Nephron (organoid): ENCODE measurements around the gene RELT.

Source experiments
- H3K27ac Mint-ChIP-seq, 3 experiments: 2 replicates each; pipeline ENCODE4 v1.8.0; 2020; ENCODE audit warnings: mixed read lengths in 3 of 3, mild to moderate bottlenecking in 2 of 3, moderate library complexity in 1 of 3
- H3K27me3 Mint-ChIP-seq: 2 replicates; pipeline ENCODE4 v1.8.0; 2021; ENCODE audit warnings: low read depth, mild to moderate bottlenecking, moderate library complexity, mixed read lengths
- H3K36me3 Mint-ChIP-seq: 2 replicates; pipeline ENCODE4 v1.8.0; 2020; ENCODE audit warnings: low read depth, mixed read lengths
- H3K4me1 Mint-ChIP-seq: 2 replicates; pipeline ENCODE4 v1.8.0; 2020; ENCODE audit warnings: mixed read lengths
- H3K4me3 Mint-ChIP-seq, 3 experiments: 2 replicates each; pipeline ENCODE4 v1.8.0; 2020; ENCODE audit warnings: mild to moderate bottlenecking in 3 of 3, mixed read lengths in 3 of 3, moderate library complexity in 2 of 3
- H3K9me3 Mint-ChIP-seq: 2 replicates; pipeline ENCODE4 v1.8.0; 2020; ENCODE audit warnings: mixed read lengths
- CTCF ChIP-seq, 3 experiments: fragments of 200-600 bp; sonication (generic); IDR thresholded peaks; one replicate each; pipeline ENCODE4 v1.5.0; 2021; ENCODE audit warnings: antibody characterized with exemption in 3 of 3; ENCODE audit not compliant: unreplicated experiment in 3 of 3

Gene RELT

GRCh38 chr11:73412308-73412707 lies 36.1 kb downstream of the RELT start:
- Mint-ChIP-seq H3K9me3 (no peaks in the 10 kb centered on the region), H3K36me3 (peaks cover 49% of the 10 kb centered on the region), H3K27ac (no peak overlapping the region), H3K4me1 (peaks cover 5% of the 10 kb centered on the region), H3K27me3 (no peaks in the 10 kb centered on the region), H3K4me3 (no peak overlapping the region)
- TF ChIP-seq CTCF (IDR thresholded peaks at IDR 0.05; ENCODE audit: unreplicated experiment in 3 of 3), result no peak

GRCh38 chr11:73413256-73413655 lies 37.1 kb downstream of the RELT start:
- peaks cover 5% of the 10 kb centered on the region for H3K4me1 Mint-ChIP-seq
- no peak overlapping the region for H3K27ac Mint-ChIP-seq
- no peak overlapping the region for H3K4me3 Mint-ChIP-seq
- TF ChIP-seq CTCF (IDR thresholded peaks at IDR 0.05; ENCODE audit: unreplicated experiment in 3 of 3), result no peak
- H3K9me3 Mint-ChIP-seq, result no peaks in the 10 kb centered on the region
- H3K27me3 Mint-ChIP-seq, result no peaks in the 10 kb centered on the region
- peaks cover 46% of the 10 kb centered on the region for H3K36me3 Mint-ChIP-seq

- peaks cover 5% of the 10 kb centered on the region for H3K4me1 Mint-ChIP-seq
- peak overlapping the region; percentile 5 to 41 (median 28) for H3K27ac Mint-ChIP-seq
- no peaks in the 10 kb centered on the region for H3K27me3 Mint-ChIP-seq
- TF ChIP-seq CTCF (IDR thresholded peaks at IDR 0.05; ENCODE audit: unreplicated experiment in 3 of 3), result no peak
- no peak overlapping the region for H3K4me3 Mint-ChIP-seq
- peaks cover 45% of the 10 kb centered on the region for H3K36me3 Mint-ChIP-seq
- H3K9me3 Mint-ChIP-seq, result no peaks in the 10 kb centered on the region
Observed at GRCh38 chr11:73414977-73415651, 38.9 kb downstream of the RELT start.

- Mint-ChIP-seq H3K9me3 (no peaks in the 10 kb centered on the region), H3K27ac (peak overlapping the region; percentile 31 to 51 (median 35)), H3K27me3 (no peaks in the 10 kb centered on the region), H3K36me3 (peaks cover 43% of the 10 kb centered on the region), H3K4me1 (peaks cover 5% of the 10 kb centered on the region), H3K4me3 (no peak overlapping the region)
- TF ChIP-seq CTCF (IDR thresholded peaks at IDR 0.05; ENCODE audit: unreplicated experiment in 3 of 3), result no peak
Observed at GRCh38 chr11:73415854-73416615, 39.8 kb downstream of the RELT start.

- H3K4me3 Mint-ChIP-seq, result no peak overlapping the region
- H3K9me3 Mint-ChIP-seq, result no peaks in the 10 kb centered on the region
- H3K36me3 Mint-ChIP-seq, result peaks cover 40% of the 10 kb centered on the region
- H3K27me3 Mint-ChIP-seq, result no peaks in the 10 kb centered on the region
- H3K27ac Mint-ChIP-seq, result peak overlapping the region in 1 of 3 experiments; percentile 31
- peaks cover 5% of the 10 kb centered on the region for H3K4me1 Mint-ChIP-seq
- TF ChIP-seq CTCF (IDR thresholded peaks at IDR 0.05; ENCODE audit: unreplicated experiment in 3 of 3), result no peak
Observed at GRCh38 chr11:73416786-73417185, 40.6 kb downstream of the RELT start.
